Ovary (tissue), 9 donors: Measurements from ENCODE around the gene LBH. TPM values are rescaled to one million over a fixed set of nuclear protein-coding genes. Genes with fewer than 3 reads are reported as not detected.

Experiments used
- DNase-seq, 5 donors: peaks; one replicate each; pipeline ENCODE4 v3.0.0-alpha.2; 2019 to 2020
- H3K27ac ChIP-seq, 2 donors: fragments of 200-600 bp; one replicate each; pipeline versions ENCODE4 v1.5.1 to v1.8.0; 2019 to 2022
- H3K27me3 ChIP-seq: fragments of 200-600 bp; one replicate; pipeline ENCODE4 v1.8.0; 2022
- H3K36me3 ChIP-seq: fragments of 200-600 bp; sonication (generic); one replicate; pipeline ENCODE4 v1.5.1; 2019
- H3K4me1 ChIP-seq: one replicate; pipeline ENCODE4 v1.8.1; 2013; ENCODE audit warnings: mild to moderate bottlenecking, moderate library complexity; ENCODE audit not compliant: insufficient read depth
- H3K4me3 ChIP-seq: fragments of 200-600 bp; sonication (generic); one replicate; pipeline ENCODE4 v1.5.1; 2017
- H3K9me3 ChIP-seq, 2 donors: fragments of 200-600 bp in 1 of 2; sonication (generic) in 1 of 2; one replicate each; pipeline versions ENCODE4 v1.5.1 to v1.8.1; 2013 to 2019; ENCODE audit warnings: mild to moderate bottlenecking in 1 of 2, moderate library complexity in 1 of 2
- EP300 ChIP-seq: sonication (generic); formaldehyde crosslinking; IDR thresholded peaks from one replicate; pipeline ENCODE4 v1.6.1; 2017; ENCODE audit warnings: antibody characterized with exemption
- POLR2A ChIP-seq: fragments of 450-650 bp; IDR thresholded peaks from one replicate; pipeline ENCODE4 v1.6.1; 2017; ENCODE audit warnings: antibody characterized with exemption, mild to moderate bottlenecking, moderate library complexity
- WGBS, 3 donors: extraction: QIAGEN DNeasy Blood & Tissue Kit in 1 of 3; methylation state at CpG; one replicate each; pipeline versions ENCODE4 v1.1.5 to v1.1.7; 2013 to 2017; 5-methylcytosine and 5-hydroxymethylcytosine counted together
- intact Hi-C, 4 donors: fragments of 100-400 bp; cut with DNase I; formaldehyde crosslinking; loops; one replicate each; pipeline versions ENCODE4 v1.11.0 to v1.15.1; 2022 to 2023
- polyA plus RNA-seq, 2 donors: library from polyadenylated mRNA; stranded (reverse); fragments of 200-250 nt in 1 of 2; fragments of 350-450 nt in 1 of 2; fragmentation: Illumina TruSeq in 1 of 2; extraction: RNeasy Lipid Tissue Mini Kit (QIAGEN cat#74804) in 1 of 2; gene quantifications; one replicate each; pipeline ENCODE4 v1.2.3, GENCODE V29; 2013 to 2014
- total RNA-seq, 7 donors: library from RNA; depleted of rRNA in 2 of 7; stranded (reverse); fragments of >200 nt in 2 of 7; fragmentation: NEBNext Ultra II Directional in 3 of 7; extraction: Animal tissue kit (Norgen Biotek cat#: 25700) in 3 of 7; gene quantifications; one replicate each; pipeline versions ENCODE4 v1.1.0 to v1.2.4, GENCODE V29; 2016 to 2023
- TF ChIP-seq, protein P1 (sequence below), 3 donors: fragments of 450-650 bp in 2 of 3; fragments of 200-600 bp in 1 of 3; IDR thresholded peaks; one replicate each; pipeline versions ENCODE4 v1.5.1 to v1.8.0; 2016 to 2022; ENCODE audit warnings: antibody characterized with exemption in 3 of 3, mild to moderate bottlenecking in 1 of 3
- donor health status: DM: no; HTN: no; CAD: no; lungs with moderate emphysema.
- donor health status: DM: no; HTN: no; CAD: no.
- donor health status: Bipolar disorder and iron deficiency.
- donor health status: DM: yes; HTN: yes; CAD: no.
- donor health status: DM: no; HTN: no; CAD: no.
- donor health status: DM: yes; HTN: yes; CAD: no.

The LBH gene
- total and polyA plus RNA-seq, 9 donors = 50.4 to 260 (median 110) TPM

DNA sequence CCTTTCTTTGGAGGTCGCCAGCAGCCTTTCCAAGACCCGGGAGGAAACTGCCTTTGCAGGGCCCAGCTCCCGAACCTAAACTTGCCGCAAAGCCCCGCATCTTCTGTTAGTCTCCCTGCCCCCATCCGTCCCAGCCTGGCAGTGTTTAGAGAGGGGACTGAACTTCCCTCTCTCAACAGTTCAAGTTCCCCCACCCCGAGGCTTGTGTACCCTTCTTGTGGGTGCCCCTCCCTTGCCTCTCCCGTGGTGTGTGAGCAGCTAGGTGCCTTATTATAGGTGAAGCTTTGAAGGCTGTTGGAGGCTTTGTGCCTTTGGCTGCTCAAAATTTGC is 1.4 kb downstream of the LBH start:
- peaks cover 16% of the 10 kb centered on the region for H3K4me1 ChIP-seq
- H3K9me3 ChIP-seq = no peaks in the 10 kb centered on the region
- WGBS, 3 donors = 1 to 2% (median 1%) methylated on average over 8 of the region's 8 CpGs
- intact Hi-C loops = loop anchor here in 2 of 4 donors (5.0 to 10.0 kb wide), 3 partner anchors 175 to 252 kb away; no protein-coding TSS in a partner anchor
- peak overlapping the region; percentile 81 to 95 for H3K27ac ChIP-seq
- TF ChIP-seq POLR2A = no peak
- TF ChIP-seq EP300 = no peak
- TF ChIP-seq, protein P1, sequence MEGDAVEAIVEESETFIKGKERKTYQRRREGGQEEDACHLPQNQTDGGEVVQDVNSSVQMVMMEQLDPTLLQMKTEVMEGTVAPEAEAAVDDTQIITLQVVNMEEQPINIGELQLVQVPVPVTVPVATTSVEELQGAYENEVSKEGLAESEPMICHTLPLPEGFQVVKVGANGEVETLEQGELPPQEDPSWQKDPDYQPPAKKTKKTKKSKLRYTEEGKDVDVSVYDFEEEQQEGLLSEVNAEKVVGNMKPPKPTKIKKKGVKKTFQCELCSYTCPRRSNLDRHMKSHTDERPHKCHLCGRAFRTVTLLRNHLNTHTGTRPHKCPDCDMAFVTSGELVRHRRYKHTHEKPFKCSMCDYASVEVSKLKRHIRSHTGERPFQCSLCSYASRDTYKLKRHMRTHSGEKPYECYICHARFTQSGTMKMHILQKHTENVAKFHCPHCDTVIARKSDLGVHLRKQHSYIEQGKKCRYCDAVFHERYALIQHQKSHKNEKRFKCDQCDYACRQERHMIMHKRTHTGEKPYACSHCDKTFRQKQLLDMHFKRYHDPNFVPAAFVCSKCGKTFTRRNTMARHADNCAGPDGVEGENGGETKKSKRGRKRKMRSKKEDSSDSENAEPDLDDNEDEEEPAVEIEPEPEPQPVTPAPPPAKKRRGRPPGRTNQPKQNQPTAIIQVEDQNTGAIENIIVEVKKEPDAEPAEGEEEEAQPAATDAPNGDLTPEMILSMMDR (IDR thresholded peaks at IDR 0.05) = no peak
- no peaks in the 10 kb centered on the region for H3K27me3 ChIP-seq
- DNase-seq = peak in 2 of 5 donors; percentile 25 to 46
- H3K4me3 ChIP-seq = peak overlapping the region; percentile 71
- no peaks in the 10 kb centered on the region for H3K36me3 ChIP-seq

DNA sequence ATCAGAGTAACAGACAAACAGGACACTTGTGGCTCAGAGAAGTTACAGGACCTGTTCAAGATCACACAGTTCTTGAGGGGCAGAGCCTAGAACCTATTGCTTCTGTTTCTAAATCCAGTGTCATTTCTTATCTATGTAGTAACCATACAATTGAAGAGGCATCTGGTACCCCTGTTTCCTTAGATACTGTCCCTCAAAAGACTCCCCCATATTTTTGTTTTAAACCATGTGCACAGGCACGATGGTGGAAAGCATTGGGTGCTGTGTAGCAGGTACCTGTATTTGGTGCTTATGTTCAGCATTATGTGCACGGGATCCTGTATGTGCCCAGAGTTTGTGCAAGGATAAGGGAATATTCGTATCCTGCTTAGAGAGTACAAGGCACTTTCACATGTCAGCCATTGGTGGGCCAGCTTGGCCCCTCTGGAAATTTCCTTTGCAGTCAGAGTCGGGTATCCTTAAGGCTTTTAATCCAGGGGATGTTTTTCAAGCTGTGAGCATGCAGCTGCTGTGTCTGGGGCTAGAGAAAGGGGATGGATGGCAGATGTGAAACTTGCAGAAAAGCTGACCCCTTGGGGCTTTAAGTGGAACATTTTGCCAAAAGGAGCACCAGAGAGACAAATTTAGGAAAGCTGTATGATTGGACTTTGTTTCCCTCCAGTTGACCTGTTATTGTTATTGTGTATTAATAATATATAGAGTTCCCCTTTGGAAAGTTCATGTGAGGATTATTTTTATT is 2.1 kb downstream of the LBH start:
- peak in 1 of 5 donors; percentile 8 for DNase-seq
- Histone ChIP-seq H3K36me3 (no peaks in the 10 kb centered on the region), H3K27me3 (no peaks in the 10 kb centered on the region), H3K9me3 (no peaks in the 10 kb centered on the region), H3K4me1 (peaks cover 17% of the 10 kb centered on the region), H3K4me3 (peak overlapping the region; percentile 71), H3K27ac (peak overlapping the region in 1 of 2 donors; percentile 95)
- TF ChIP-seq POLR2A (no peak), EP300 (no peak)
- TF ChIP-seq, protein P1 (IDR thresholded peaks at IDR 0.05) = no peak
- intact Hi-C loops = loop anchor here in 2 of 4 donors (5.0 to 10.0 kb wide), 3 partner anchors 174 to 251 kb away; no protein-coding TSS in a partner anchor
- WGBS, 3 donors = 8 to 25% (median 10%) methylated on average over 4 of the region's 4 CpGs

DNA sequence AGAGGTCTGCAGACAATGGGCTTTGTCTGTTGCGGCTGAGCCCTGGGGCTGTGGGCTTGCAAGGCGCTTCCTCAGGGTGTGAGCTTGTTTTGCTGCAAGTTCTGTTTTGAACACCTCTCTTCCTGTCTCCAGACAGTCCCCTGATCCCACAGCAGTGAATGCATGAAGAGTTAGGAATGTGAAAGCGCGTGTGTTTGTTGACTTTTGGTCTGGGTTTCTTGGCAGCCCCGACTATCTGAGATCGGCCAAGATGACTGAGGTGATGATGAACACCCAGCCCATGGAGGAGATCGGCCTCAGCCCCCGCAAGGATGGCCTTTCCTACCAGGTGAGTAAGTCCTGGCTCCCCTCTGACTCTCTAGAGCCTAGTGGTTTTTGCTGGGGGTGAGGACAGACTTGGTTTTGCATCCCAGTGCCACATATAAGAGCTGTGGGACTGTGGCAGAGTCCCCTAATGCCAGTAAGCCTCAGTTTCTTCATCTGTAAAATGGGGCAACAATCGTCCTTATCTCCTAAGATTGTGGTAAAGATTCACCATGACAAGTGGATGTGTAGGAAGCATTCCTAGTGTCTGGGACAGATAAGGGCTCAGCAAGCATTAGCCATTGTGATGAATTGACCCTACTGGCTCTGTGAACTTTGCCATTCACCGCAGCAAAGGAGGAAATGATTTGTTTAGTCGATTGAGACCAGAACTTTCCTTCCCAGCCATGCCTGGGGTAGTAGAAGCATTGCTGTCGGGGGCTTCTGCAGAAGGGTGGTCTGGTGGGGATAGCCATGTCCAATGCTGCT is 3.0 kb downstream of the LBH start:
- peak in 3 of 5 donors; percentile 34 to 52 (median 46) for DNase-seq
- WGBS, 3 donors = 33 to 36% (median 35%) methylated on average over 12 of the region's 12 CpGs
- Histone ChIP-seq H3K4me1 (peaks cover 20% of the 10 kb centered on the region), H3K4me3 (peak overlapping the region; percentile 71), H3K9me3 (no peaks in the 10 kb centered on the region), H3K27ac (peak overlapping the region in 1 of 2 donors; percentile 6), H3K36me3 (no peaks in the 10 kb centered on the region), H3K27me3 (no peaks in the 10 kb centered on the region)
- intact Hi-C loops = loop anchor here in 2 of 4 donors (5.0 to 10.0 kb wide), 3 partner anchors 173 to 250 kb away; no protein-coding TSS in a partner anchor
- TF ChIP-seq EP300 = no peak
- TF ChIP-seq, protein P1 (IDR thresholded peaks at IDR 0.05) = no peak
- no peak for TF ChIP-seq POLR2A

DNA sequence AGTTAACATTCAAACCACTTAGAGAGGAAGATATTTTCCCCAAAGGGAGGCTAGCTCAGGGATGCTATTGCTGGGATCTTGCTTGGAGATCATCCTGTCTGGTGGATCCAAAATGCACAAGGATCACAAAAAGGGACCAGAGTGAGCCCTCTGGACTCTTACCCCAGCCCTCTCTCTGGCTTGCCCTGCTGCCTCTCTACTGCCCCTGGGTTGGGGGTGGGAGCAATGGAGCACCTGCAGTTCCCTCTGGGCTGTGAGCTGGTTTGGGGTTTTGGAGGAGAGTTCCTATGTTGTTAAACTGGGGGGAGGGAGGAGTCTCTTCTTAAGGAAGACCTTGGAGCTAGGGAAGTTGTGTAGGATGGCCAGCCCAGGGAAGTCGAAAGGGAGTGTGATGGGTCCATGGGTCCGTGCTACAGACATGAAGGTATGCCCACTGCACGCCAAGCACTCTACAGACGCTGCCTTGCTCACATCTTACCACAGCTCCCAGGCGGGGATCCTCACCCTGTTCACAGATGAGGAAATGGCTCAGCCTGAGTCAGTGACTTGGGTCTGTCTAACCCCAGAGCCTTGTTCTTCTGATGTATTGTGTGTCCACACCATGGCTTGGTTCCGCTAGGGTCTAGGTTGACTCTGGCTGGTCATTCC is 3.8 kb downstream of the LBH start:
- no peaks in the 10 kb centered on the region for H3K9me3 ChIP-seq
- peaks cover 28% of the 10 kb centered on the region for H3K4me1 ChIP-seq
- no peak overlapping the region for H3K4me3 ChIP-seq
- H3K36me3 ChIP-seq = no peaks in the 10 kb centered on the region
- H3K27ac ChIP-seq = peak overlapping the region in 1 of 2 donors; percentile 6
- 83 to 92% (median 89%) methylated on average over 6 of the region's 6 CpGs for WGBS, 3 donors
- DNase-seq = no peak
- TF ChIP-seq, protein P1 (IDR thresholded peaks at IDR 0.05) = no peak
- TF ChIP-seq POLR2A (no peak), EP300 (no peak)
- no peaks in the 10 kb centered on the region for H3K27me3 ChIP-seq
- intact Hi-C loops = loop anchor here in 1 of 4 donors (10.0 kb wide), 1 partner anchor 250 kb away; no protein-coding TSS in a partner anchor
